EL (cell line): ENCODE measurements around the gene SPDYE1.
"Not testable (repeated sequence)": the region's sequence is repeated elsewhere in the genome, so short reads cannot be mapped to it uniquely, and the experiment has no call there.

Experiments used
- DNase-seq: peaks from one replicate; pipeline ENCODE4 v3.0.0-alpha.2; 2016

The SPDYE1 gene

DNA sequence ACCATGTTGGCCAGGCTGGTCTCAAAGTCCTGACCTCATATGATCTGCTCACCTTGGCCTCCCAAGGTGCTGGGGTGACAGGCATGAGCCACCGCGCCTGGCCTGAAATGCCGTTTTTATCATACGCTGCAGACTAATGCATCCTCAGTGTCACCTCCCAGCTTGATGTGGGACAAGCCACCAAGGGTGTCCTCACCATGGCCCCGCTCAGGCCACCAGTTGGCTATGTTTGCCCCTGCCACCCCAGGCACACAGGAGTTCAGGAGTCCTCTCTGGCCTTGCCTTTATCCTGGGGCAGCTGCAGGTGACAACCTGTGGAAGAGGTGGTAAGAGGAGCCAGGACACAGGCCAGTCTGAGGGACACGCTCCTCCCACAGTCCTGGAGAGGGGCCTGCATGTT is 3.0 kb upstream of the SPDYE1 start:
- DNase-seq: not testable (repeated sequence)

- not testable (repeated sequence) for DNase-seq
Observed at GRCh38 chr7:44012081-44012480, 14.4 kb downstream of the SPDYE1 start.

DNA sequence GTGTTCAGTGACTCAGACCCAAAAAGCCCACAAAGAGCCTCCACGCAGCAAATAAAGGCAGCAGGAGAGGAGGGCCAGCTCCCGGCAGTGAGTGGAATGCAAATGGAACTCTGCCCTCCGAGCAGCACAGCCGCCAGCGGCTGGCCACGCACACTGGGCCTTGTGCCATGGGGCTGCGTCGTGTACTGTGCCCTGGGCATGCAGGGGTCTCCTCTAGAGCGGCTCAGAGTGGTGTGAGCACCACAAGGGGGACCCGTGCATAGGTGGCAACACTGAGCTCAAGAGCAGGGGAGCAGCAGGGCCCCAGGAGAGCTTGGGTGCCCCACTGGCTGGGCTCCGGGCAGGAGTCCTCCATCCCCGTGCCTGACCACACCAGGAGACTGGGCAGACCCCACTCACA is 17.4 kb downstream of the SPDYE1 start:
- not testable (repeated sequence) for DNase-seq

DNA sequence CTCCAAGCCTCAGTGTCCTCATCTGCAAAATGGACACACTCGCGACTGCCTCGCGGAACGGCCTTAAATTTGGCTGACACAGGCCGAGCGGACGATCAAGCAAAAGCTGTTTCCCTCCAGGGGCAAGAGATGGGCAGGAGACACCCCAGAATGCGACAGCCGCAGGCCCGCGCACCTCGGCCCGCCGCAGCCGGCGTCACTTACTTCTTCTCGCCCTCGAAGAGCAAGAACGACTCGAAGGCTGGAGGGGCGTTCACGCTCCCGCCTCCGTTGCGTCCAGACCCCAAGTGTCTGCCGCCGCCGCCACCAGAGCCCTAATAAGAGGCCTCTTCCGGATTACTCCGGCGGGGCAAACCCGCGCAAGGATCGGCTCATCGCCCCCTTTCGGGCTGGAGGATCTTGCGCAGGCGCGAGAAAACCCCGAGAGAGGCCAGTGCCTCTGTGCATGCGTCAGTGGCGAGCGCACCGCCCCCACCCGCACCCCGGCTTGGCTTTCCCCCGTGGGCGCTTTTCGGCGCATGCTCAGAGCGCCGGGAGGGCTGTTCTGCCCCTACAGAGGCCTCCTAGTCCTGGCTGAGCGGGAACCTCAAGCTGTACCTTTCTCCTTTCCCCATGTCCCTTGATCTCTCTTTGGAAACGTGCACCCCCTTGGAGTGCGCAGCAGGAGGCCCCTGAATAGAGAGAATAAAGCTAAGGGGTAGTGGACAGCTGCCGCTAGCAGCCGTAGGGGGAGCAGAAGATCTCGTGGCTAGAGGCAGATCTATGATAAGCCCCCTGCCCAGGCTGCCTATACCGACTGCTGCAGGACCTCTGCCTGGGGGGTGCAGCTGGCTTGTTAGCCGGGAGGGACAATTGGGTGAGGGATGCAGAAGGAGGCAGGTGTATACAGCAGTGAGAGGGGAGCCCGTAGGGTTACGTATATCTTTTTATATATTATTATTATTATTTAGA is 21.4 kb downstream of the SPDYE1 start:
- DNase-seq: peak; percentile 97

- DNase-seq: not testable (repeated sequence)
Observed at GRCh38 chr7:44019825-44020224, 22.1 kb downstream of the SPDYE1 start.

GRCh38 chr7:44022069-44022468 is 24.4 kb downstream of the SPDYE1 start:
- DNase-seq: not testable (repeated sequence)

- DNase-seq: not testable (repeated sequence)
Observed at GRCh38 chr7:44022796-44023467, 25.2 kb downstream of the SPDYE1 start.

- not testable (repeated sequence) for DNase-seq
Observed at GRCh38 chr7:44029433-44029832, 31.7 kb downstream of the SPDYE1 start.

- DNase-seq: not testable (repeated sequence)
Observed at GRCh38 chr7:44030029-44030428, 32.3 kb downstream of the SPDYE1 start.

DNA sequence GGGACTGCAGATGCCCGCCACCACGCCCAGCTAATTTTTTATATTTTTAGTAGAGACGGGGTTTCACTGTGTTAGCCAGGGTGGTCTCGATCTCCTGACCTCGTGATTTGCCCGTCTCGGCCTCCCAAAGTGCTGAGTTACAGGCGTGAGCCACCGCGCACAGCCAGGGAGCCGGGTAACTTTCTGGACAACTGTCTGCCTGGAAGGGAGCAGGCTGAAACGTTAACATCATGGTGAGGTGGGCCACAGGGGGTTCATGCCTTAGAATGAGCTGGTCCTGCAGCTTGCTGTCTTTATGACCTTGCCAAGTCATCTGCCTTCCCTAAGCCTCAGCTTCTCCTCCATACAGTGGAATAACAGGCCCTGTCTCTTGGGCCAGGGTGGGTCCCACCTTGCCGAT is 33.6 kb downstream of the SPDYE1 start:
- DNase-seq: not testable (repeated sequence)

GRCh38 chr7:44032031-44032430 is 34.3 kb downstream of the SPDYE1 start:
- not testable (repeated sequence) for DNase-seq

GRCh38 chr7:44033971-44034844 is 36.5 kb downstream of the SPDYE1 start:
- not testable (repeated sequence) for DNase-seq

DNA sequence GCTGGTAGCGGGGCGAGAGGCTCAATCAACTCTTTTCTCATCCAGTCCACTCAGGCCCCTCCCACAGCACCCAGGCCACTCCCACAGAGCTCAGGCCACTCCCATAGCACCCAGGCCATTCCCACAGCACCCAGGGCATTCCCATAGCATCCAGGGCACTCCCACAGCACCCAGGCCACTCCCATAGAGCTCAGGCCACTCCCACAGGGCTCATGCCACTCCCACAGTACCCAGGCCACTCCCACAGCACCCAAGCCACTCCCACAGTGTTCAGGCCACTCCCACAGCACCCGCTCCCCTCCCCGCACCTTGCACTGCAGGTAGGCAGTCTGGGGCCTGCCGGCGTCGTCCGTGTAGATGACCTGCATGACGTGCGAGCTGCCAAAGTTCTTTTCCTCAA is 38.7 kb downstream of the SPDYE1 start:
- DNase-seq: peak; percentile 25

GRCh38 chr7:44037951-44038350 is 40.3 kb downstream of the SPDYE1 start:
- not testable (repeated sequence) for DNase-seq

DNA sequence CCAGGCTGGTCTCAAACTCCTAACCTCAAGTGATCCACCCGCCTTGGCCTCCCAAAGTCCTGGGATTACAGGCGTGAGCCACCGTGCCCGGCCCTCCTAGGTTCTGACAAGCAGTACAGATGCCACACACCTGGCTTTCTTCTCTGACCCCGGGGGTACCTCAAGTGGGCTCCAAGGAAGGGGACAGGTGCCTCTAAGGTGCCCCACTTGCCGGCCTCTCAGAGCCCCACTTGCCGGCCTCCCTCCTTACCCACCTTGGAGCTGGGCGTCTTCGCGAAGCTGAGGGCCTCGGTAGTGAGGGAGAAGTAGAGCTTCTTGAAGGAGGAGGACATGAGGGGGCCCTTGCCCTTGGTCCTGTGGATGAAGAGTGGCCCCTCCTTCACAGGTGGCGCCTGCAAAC is 40.9 kb downstream of the SPDYE1 start:
- DNase-seq: not testable (repeated sequence)

DNA sequence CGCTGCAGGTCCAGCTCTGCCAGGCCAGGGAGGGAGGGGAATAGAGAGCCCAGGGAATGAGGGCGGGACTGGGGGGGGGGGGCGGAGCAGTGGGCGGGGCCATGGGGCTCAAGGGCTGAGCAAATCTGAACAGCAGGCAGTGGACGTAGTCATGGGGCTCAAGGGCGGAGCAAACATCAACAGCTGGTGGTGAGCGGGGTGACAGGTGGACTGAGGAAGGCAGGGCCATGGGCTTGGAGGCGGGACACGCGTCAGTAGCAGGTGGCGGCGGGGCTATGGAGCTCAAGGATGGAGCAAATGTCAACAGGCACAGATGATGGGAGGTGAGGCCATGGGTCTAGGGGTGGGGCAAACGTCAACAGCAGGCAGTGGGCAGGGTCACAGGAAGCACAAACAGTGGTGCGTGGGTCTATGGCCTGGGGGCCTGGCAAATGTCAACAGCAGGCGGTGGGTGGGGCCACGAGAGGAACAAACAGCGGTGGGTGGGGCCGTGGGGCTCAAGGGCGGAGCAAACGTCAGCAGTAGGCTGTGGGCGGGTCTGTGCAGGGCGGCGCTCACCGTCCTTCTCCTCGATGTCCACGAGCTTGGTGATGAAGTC is 41.4 kb downstream of the SPDYE1 start:
- peak; percentile 74 for DNase-seq

DNA sequence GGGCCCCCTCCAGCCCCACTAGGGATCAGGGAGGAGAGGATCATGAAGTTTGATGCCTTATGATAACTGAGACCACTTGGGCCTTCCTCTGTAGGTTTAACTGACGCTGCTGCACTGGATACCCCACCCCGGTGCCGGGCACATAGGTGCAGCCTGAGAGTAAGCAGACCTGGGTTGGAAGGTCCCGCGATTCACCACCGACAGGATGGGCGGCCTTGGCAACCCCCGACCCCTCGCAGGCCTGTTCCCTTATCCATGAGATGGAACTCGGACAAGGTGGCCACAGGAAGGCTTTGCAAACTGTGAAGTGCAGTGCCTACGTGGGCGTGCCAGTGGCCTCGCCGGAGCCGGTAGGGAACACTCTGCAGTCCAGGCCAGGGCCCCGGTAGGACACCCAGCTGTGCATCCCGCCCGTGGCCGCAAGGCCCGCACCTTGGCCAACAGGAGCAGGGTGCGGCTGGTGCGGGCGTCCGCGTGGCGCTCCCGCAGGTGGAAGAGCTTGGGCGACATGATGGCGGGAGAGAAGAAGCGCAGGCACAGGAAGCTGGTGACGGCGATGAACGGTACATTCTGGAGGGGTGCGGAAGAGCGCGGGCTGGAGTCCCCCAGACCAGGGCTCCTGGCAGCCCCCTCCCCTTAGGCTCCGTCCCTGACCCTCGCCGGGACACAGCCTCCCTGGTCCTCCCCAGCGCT is 42.2 kb downstream of the SPDYE1 start:
- not testable (repeated sequence) for DNase-seq

- DNase-seq: not testable (repeated sequence)
Observed at GRCh38 chr7:44040493-44040891, 42.8 kb downstream of the SPDYE1 start.

GRCh38 chr7:44042221-44042620 is 44.5 kb downstream of the SPDYE1 start:
- no peak for DNase-seq

DNA sequence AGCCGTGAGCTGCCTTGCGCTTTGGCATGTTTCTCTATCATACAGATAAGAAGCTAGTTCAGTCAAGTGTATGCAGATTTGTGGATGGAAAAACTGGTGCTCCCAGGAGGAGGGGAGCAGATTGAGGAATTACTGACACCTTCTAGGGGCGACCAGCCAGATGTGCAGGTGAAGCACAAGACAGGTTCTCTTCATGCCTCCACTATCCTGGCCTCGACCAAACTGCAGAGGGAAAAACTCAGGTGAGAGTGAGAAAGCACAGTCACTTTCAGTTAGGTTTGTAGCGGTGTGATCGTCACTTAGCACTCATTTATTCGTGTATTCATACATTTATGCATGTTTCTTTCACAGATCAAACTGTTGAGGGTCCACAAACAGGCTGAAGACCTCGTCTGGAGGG is 46.2 kb downstream of the SPDYE1 start:
- DNase-seq: no peak

DNA sequence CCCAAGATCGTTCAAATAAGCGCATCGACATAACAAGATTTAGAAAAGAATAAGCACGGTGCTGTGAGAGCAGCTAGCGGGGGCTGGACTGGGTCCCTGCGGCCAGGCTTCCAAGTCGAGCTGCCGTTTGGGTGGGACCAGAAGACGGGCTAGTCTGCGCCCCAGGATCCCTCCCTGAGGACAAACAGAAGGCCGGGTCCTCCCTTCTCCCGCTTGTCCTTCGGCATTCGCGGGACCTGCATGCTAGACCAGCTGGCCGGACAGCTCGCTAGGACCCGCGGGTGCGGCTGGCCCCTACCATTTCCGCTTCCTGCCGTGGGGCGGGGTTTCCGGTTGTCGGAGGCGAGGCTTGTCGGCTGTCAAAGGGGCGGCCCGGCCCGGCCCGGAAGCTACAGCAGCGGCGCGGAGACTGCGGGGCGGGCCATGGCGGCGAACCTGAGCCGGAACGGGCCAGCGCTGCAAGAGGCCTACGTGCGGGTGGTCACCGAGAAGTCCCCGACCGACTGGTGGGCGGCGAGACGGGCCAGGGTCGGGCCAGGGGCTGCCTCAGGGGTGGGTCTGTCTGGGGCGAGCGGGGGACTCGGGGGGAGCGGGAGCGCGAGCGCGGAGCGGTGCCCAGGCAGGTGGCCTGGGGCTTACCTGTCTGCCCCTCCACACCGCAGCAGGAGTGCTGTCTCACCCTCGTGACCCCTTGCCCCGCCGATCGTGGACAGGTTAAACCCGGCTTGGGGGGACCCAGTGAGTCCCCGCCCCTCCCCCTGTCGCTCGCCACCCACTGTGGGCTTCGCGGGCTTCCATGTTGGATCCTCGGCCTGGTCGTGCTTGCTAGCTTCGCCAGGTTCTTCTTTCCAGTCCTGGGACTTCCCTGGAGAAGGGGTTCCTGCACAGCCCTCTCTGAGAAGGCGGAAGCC is 46.9 kb downstream of the SPDYE1 start, which contains the start of gene DBNL:
TSS of gene DBNL (plus strand) at position 388 of the 911 bp plus-strand sequence. CDS start at position 424, 36 bp downstream.
- peak; percentile 90 for DNase-seq
